NCI-H345 (cell line): ENCODE data around the gene SMIM5.

Experiments used
- DNase-seq: peaks from one replicate; lab custom pipeline; 2025; lab: John Stamatoyannopoulos, UW

Gene SMIM5

GRCh38 chr17:75667825-75668224, 34.6 kb downstream of the SMIM5 start:
- DNase-seq = no peak

DNA sequence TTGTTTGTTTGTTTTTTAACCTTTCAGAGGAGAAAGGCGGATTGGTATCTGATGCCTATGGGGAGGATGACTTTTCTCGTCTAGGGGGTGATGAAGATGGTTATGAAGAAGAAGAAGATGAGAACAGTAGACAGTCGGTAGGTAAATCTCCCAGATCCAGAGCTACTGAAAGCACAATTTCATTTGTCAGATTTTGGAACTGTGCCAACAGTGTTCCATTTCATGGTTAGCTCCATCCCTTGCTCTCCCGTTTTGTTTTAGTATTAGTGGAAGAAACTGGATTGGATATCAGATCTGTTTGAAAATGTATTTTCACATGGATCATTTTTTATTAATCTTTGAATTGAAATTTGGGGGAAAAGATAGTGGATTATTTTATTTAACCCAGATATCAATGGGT, 35.3 kb downstream of the SMIM5 start:
- no peak for DNase-seq

- no peak for DNase-seq
These were observed 37.6 kb downstream of the SMIM5 start for GRCh38 chr17:75670868-75671267.

- no peak for DNase-seq
These were observed 38.8 kb downstream of the SMIM5 start for GRCh38 chr17:75672011-75672410.

GRCh38 chr17:75673487-75673886, 40.3 kb downstream of the SMIM5 start:
- DNase-seq = no peak

DNA sequence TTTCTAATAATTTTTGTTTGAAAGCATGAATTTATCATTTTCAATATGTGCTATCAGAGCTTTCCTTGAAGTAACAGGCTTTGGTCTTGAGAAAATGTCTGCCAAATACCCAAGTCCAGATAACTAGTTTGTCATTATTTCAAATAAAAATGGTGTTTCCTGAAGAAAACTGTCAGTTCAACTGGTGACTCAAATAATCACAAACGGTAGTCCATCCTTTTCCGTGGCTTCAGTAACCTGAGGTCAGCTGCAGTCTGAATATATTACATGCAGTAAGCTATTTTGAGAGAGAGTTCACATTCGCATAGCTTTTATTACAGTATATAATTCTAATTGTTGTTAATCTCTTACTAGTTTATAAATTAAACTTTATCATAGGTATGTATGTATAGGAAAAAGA, 43.2 kb downstream of the SMIM5 start:
- no peak for DNase-seq

DNA sequence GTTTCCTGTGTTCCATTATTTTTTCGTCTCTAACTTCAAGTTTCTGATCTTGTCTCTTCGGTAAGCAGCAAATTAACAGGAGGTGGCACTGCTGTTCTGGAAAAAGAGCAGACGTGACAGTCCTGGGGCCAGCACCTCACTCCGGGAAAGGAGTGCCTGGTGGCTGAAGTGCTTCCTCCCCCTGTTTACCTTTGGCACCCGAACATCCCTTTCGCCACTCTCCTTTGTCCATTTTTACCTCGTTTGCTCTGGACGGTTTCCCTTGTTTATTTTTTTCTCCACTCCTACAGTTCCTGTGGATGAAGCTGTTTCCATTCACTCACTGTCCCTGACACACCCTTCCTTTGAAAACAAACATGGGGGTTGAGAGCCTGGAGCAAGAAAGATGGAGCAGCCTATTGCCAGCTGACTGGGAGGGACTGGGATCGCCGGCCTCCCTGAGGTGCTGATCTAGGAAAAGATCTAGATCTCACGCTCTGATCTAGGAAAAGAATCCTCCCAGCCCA, 46.5 kb downstream of the SMIM5 start:
- DNase-seq = no peak

GRCh38 chr17:75680431-75680830, 47.2 kb downstream of the SMIM5 start:
- DNase-seq = no peak

GRCh38 chr17:75681289-75681688, 48.1 kb downstream of the SMIM5 start:
- no peak for DNase-seq

GRCh38 chr17:75683583-75683982, 50.3 kb downstream of the SMIM5 start:
- no peak for DNase-seq

DNA sequence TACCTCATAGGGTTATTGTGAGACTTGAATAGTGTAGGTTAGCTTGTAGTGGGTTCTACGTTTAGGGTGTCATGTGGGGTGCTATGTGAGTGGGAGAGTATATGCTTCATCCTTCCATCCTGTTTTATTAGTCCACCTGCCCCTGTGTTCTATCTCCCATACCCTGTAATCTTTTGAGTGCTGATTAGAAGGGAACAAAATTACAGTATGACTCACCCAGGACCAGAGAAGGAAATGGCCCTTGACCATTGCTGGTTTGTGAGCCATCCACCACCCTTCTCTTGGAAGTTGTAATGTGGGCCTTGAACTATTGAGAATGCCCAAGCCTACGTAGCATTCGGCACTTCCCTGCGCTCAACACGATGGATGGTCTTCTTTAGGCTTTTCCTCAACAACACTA, 51.0 kb downstream of the SMIM5 start:
- DNase-seq = no peak

DNA sequence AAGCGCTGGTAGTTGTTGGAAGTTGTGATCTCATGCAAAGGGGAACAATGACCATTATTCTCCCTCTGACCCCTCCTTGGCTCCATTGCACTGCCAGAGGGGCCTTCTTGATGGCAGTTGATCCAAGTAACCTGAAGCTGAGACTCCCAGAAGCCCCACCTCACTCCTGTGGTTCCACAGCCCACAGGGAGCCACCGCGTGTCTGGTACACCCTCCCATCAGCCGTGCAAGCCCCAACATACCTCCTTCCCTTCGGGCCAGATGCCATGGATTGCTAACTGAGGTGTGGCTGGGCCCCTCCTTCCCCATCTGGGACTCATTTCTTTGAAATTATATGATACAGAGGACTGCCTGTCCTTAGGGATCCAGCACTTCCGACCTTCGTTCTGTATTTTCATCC, 51.7 kb downstream of the SMIM5 start:
- no peak for DNase-seq

DNA sequence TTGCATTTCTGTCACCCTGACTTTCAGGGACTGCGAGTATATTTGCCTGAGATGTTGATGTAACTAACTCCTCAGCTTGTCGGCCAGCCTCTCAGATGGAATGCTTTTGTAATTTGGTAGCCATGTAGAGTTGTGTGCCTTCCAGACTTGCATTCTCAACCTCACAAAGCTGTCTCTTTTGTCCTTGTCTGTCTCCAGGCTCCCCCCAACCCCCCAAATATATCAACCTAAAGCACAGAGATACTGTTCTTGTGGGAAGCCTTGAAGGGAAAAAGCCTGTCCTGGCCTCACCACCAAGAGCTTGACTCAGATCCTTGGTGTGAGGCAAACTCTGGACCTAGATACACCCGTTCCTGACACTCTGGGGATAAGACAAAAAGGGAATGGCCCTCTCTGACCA, 52.3 kb downstream of the SMIM5 start:
- no peak for DNase-seq

- DNase-seq = no peak
These were observed 55.1 kb downstream of the SMIM5 start for GRCh38 chr17:75688209-75688825.

GRCh38 chr17:75689441-75689873, 56.2 kb downstream of the SMIM5 start:
- DNase-seq = no peak
